HepG2 (cell line): ENCODE measurements around the gene PSMA7. TPM values are rescaled to one million over a fixed set of nuclear protein-coding genes. Genes with fewer than 3 reads are reported as not detected.

ENCODE experiments used
- ATAC-seq: fragments of 200-7000 bp; cut with Tn5 transposase; 3 replicates; pipeline ENCODE4 v1.9.1; 2020; ENCODE audit warnings: mild to moderate bottlenecking, moderate library complexity
- BruUV-seq: library from RNA; stranded (reverse); fragments of 400-500 nt; replicated peaks from 2 replicates; lab custom pipeline; 2021; lab: Mats Ljungman, UMichigan
- CTCF ChIA-PET: fragments of 300-600 bp; formaldehyde crosslinking; extraction: SDS; loops from one replicate; lab custom pipeline; 2021; ENCODE audit warnings: low total read pairs, inconsistent platforms, low intra/inter-chr PET ratio; lab: Yijun Ruan, JAX
- POLR2A ChIA-PET: fragments of 350-600 bp; sonication (Branson Sonifier 250); formaldehyde crosslinking; loops from one replicate; lab custom pipeline; 2020; ENCODE audit warnings: antibody characterized with exemption, inconsistent platforms; lab: Yijun Ruan, JAX
- DNase-seq: peaks from one replicate; pipeline ENCODE4 v3.0.0-alpha.2; 2015; ENCODE audit warnings: low spot score
- FAIRE-seq: peaks from 3 replicates; lab custom pipeline; 2011; peaks lifted over from hg19 to GRCh38; lab: Jason Lieb, UNC
- H2AFZ ChIP-seq: one replicate; pipeline ENCODE4 v1.6.1; 2011; ENCODE audit warnings: low read length, inconsistent platforms
- H3K27ac ChIP-seq: fragments of 300-600 bp; 3 replicates; pipeline ENCODE4 v1.8.0; 2011; ENCODE audit warnings: mixed run types, mild to moderate bottlenecking, mixed read lengths, low read length, inconsistent platforms; ENCODE audit not compliant: insufficient read depth; ENCODE audit errors: extremely low read length
- H3K27me3 ChIP-seq, 2 experiments: fragments of 200-600 bp in 1 of 2; 2 replicates in 1 of 2; 3 replicates in 1 of 2; pipeline versions ENCODE4 v1.6.0 to v1.8.0; 2011; ENCODE audit warnings: low read length in 2 of 2, mild to moderate bottlenecking in 2 of 2, moderate library complexity in 2 of 2, inconsistent platforms in 1 of 2; ENCODE audit not compliant: insufficient read depth in 2 of 2, control insufficient read depth in 1 of 2
- H3K36me3 ChIP-seq, 2 experiments: fragments of 200-600 bp in 1 of 2; replicated peaks in 1 of 2; 2 replicates in 1 of 2; 3 replicates in 1 of 2; pipeline versions ENCODE4 v1.5.1 to v1.8.0; 2011; ENCODE audit warnings: low read length in 2 of 2, inconsistent platforms in 1 of 2; ENCODE audit not compliant: insufficient read depth in 2 of 2, control insufficient read depth in 1 of 2
- H3K4me1 ChIP-seq: 2 replicates; pipeline ENCODE4 v1.5.1; 2012; ENCODE audit warnings: low read length, inconsistent platforms; ENCODE audit not compliant: insufficient read depth
- H3K4me2 ChIP-seq: 2 replicates; pipeline ENCODE4 v1.6.0; 2011; ENCODE audit warnings: low read depth, low read length, inconsistent platforms
- H3K4me3 ChIP-seq, 3 experiments: fragments of 200-600 bp in 1 of 3; sonication (generic), shearing (Covaris generic) in 1 of 3; replicated peaks in 1 of 3; 2 replicates each; pipeline ENCODE4 v1.5.1; 2011 to 2016; ENCODE audit warnings: low read length in 3 of 3, inconsistent platforms in 2 of 3, low read depth in 2 of 3, mild to moderate bottlenecking in 2 of 3, control low read depth in 1 of 3, mixed read lengths in 1 of 3; ENCODE audit not compliant: insufficient read depth in 1 of 3
- H3K79me2 ChIP-seq: one replicate; pipeline ENCODE4 v1.6.1; 2011; ENCODE audit warnings: low read length, inconsistent platforms; ENCODE audit not compliant: insufficient read depth
- H3K9ac ChIP-seq: 2 replicates; pipeline ENCODE4 v1.6.0; 2011; ENCODE audit warnings: mild to moderate bottlenecking, low read depth, low read length, inconsistent platforms; ENCODE audit not compliant: insufficient read depth
- H3K9me3 ChIP-seq: 2 replicates; pipeline ENCODE4 v1.5.1; 2012; ENCODE audit warnings: mild to moderate bottlenecking, low read length
- H4K20me1 ChIP-seq: 2 replicates; pipeline ENCODE4 v1.6.0; 2011; ENCODE audit warnings: inconsistent platforms, mild to moderate bottlenecking, low read length, moderate library complexity; ENCODE audit not compliant: insufficient read depth
- AGO2 ChIP-seq: fragments of 200-400 bp; formaldehyde crosslinking; optimal IDR thresholded peaks from 2 replicates; pipeline ENCODE3; 2017; ENCODE audit warnings: mild to moderate bottlenecking, low read depth, low read length, moderate library complexity
- DMAP1 ChIP-seq: IDR thresholded peaks from 2 replicates; pipeline ENCODE4 v1.6.1; 2016
- KMT2A ChIP-seq: sonication (generic); formaldehyde crosslinking; IDR thresholded peaks from 2 replicates; pipeline ENCODE4 v1.4.0; 2020; ENCODE audit warnings: missing genetic modification reagents
- MTF1 ChIP-seq: sonication (generic); formaldehyde crosslinking; IDR thresholded peaks from 2 replicates; pipeline ENCODE4 v1.5.0; 2020; ENCODE audit warnings: missing genetic modification reagents
- POLR2G ChIP-seq: fragments of 200-400 bp; formaldehyde crosslinking; IDR thresholded peaks from 2 replicates; pipeline ENCODE4 v1.6.1; 2018; ENCODE audit warnings: mild to moderate bottlenecking, low read depth, low read length, moderate library complexity
- TAF1 ChIP-seq: sonication (generic); formaldehyde crosslinking; IDR thresholded peaks from 2 replicates; pipeline ENCODE4 v1.4.0; 2020; ENCODE audit warnings: missing genetic modification reagents
- TOE1 ChIP-seq: sonication (generic); formaldehyde crosslinking; IDR thresholded peaks from 2 replicates; pipeline ENCODE4 v1.4.0; 2020; ENCODE audit warnings: mild to moderate bottlenecking, missing genetic modification reagents
- ZBTB2 ChIP-seq: sonication (generic); formaldehyde crosslinking; IDR thresholded peaks from 2 replicates; pipeline ENCODE4 v1.8.0; 2022; ENCODE audit warnings: low read depth, missing genetic modification reagents
- ZNF354B ChIP-seq: sonication (generic); formaldehyde crosslinking; IDR thresholded peaks from 2 replicates; pipeline ENCODE4 v1.8.0; 2022; ENCODE audit warnings: mild to moderate bottlenecking, missing genetic modification reagents
- ZNF382 ChIP-seq: sonication (generic); formaldehyde crosslinking; IDR thresholded peaks from 2 replicates; pipeline ENCODE4 v1.5.0; 2020; ENCODE audit warnings: missing genetic modification reagents, mild to moderate bottlenecking, borderline replicate concordance
- ZNF737 ChIP-seq: sonication (generic); formaldehyde crosslinking; IDR thresholded peaks from 2 replicates; pipeline ENCODE4 v1.5.0; 2020; ENCODE audit warnings: missing genetic modification reagents, mild to moderate bottlenecking, borderline replicate concordance
- WGBS: methylation state at CpG from one replicate; pipeline ENCODE4 v1.1.6; 2017; ENCODE audit warnings: low lambda C conversion rate; 5-methylcytosine and 5-hydroxymethylcytosine counted together
- in situ Hi-C: cut with HindIII; loops from 2 replicates; pipeline ENCODE4 v1.10.0; 2017; ENCODE audit warnings: low pct_unique_long_range_greater_than_20kb; ENCODE audit not compliant: extremely low pct_ligation_motif_present
- intact Hi-C: fragments of 100-400 bp; cut with micrococcal nuclease; formaldehyde crosslinking; loops from one replicate; pipeline ENCODE4 v1.10.0; 2022; ENCODE audit not compliant: unreplicated experiment
- polyA plus RNA-seq, 8 experiments: library from polyadenylated mRNA; depleted of rRNA in 3 of 8; stranded (reverse) in 7 of 8; unstranded in 1 of 8; fragments of >200 nt; fragmentation: Illumina TruSeq in 4 of 8; extraction: Trizol in 4 of 8; gene quantifications; 2 replicates each; pipeline versions ENCODE4 v1.2.1 to v1.2.3, GENCODE V29; 2011 to 2016; ENCODE audit warnings: low read depth in 4 of 8, missing spikeins in 1 of 8, mixed read lengths in 1 of 8; ENCODE audit not compliant: insufficient read depth in 1 of 8
- total RNA-seq, 5 experiments: library from RNA; depleted of rRNA; stranded (reverse); fragments of >200 nt; fragmentation: Illumina TruSeq; extraction: Trizol; gene quantifications; 2 replicates each; pipeline ENCODE4 v1.2.3, GENCODE V29; 2016; ENCODE audit warnings: low read depth in 1 of 5
- TF ChIP-seq, protein P1 (sequence below): sonication (generic); formaldehyde crosslinking; IDR thresholded peaks from 2 replicates; pipeline ENCODE4 v1.5.0; 2020; ENCODE audit warnings: missing genetic modification reagents, mild to moderate bottlenecking, borderline replicate concordance
- TF ChIP-seq, protein P2 (sequence below): fragments of 450-650 bp; IDR thresholded peaks from 2 replicates; pipeline ENCODE4 v1.6.1; 2017; ENCODE audit warnings: mild to moderate bottlenecking

The PSMA7 gene
- total and polyA plus RNA-seq, 2 of the 13 experiments (the other 11 are each of a cell fraction or from before 2014, with no cell fraction given): 531 to 631 TPM

- Histone ChIP-seq H3K4me2 (no peak overlapping the region), H3K27me3 (no peaks in the 10 kb centered on the region), H3K4me1 (no peaks in the 10 kb centered on the region), H3K4me3 (no peak overlapping the region), H3K27ac (no peak overlapping the region), H3K79me2 (no peaks in the 10 kb centered on the region), H3K9ac (no peak overlapping the region), H4K20me1 (no peaks in the 10 kb centered on the region), H3K36me3 (peaks cover 38 to 65% of the 10 kb centered on the region in 2 experiments), H3K9me3 (no peaks in the 10 kb centered on the region), H2AFZ (no peak overlapping the region)
- CTCF ChIA-PET: no interaction called here
- no TSS peak for BruUV-seq
- FAIRE-seq (no peak), ATAC-seq (no peak), DNase-seq (no peak)
- intact Hi-C loops: no loop called here
- POLR2A ChIA-PET: no interaction called here
- in situ Hi-C loops: no loop called here
- TF ChIP-seq POLR2G (0 out of 2 replicates have a peak, but pooled peaks have one; percentile 6), ZNF382 (CRISPR knock-in tag) (no peak)
- TF ChIP-seq, all 625 proteins: peak for 1
- WGBS: 97% methylated on average over 9 of the region's 9 CpGs
These were observed 27.3 kb upstream of the PSMA7 start for GRCh38 chr20:62170536-62170935.

DNA sequence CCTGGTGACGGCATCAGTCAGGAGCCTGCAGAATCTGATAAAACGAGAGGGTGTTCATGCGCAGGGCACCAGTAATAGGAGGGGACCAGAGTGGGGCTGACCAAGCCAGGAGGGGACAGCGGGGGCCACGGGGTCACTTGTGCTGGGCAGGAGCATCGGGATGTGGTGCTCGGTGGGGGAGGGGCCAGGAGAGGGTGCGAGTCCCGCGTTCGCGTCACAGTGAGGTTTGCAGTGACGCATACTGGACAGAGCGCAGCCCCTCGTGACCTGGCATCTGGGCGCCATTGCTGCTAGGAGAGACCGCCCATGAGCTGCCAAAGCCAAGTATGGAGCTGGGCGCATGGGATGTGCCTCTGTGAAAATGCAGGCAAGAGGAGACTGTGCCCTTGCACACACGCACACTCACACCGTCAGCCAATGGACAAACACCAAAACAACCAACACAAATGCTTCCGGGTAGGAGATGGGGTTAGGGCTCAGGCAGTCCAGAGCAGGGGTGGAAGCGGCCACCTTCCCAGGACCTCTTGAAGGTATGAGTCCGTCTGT, 25.8 kb upstream of the PSMA7 start:
- no peak for FAIRE-seq
- no peaks in the 10 kb centered on the region for H3K4me1 ChIP-seq
- no peaks in the 10 kb centered on the region for H3K27me3 ChIP-seq
- no peaks in the 10 kb centered on the region for H4K20me1 ChIP-seq
- H3K27ac ChIP-seq: no peak overlapping the region
- WGBS: 97% methylated on average over 23 of the region's 23 CpGs
- no peak overlapping the region for H3K9ac ChIP-seq
- ATAC-seq: no peak
- CTCF ChIA-PET: no interaction called here
- no peak overlapping the region for H3K4me3 ChIP-seq
- TF ChIP-seq ZNF354B (no peak), ZBTB2 (no peak), KMT2A (CRISPR knock-in tag) (no peak), DMAP1 (CRISPR knock-in tag) (no peak), ZNF737 (0 out of 2 replicates have a peak, but pooled peaks have one; percentile 35), TOE1 (CRISPR knock-in tag) (no peak), MTF1 (CRISPR knock-in tag) (no peak), TAF1 (CRISPR knock-in tag) (no peak), AGO2 (peak; percentile 68)
- TF ChIP-seq, protein P1, sequence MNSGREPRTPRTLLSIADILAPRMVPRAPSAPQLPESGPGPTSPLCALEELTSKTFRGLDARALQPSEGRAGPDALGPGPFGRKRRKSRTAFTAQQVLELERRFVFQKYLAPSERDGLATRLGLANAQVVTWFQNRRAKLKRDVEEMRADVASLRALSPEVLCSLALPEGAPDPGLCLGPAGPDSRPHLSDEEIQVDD: no peak
- TF ChIP-seq, protein P2, sequence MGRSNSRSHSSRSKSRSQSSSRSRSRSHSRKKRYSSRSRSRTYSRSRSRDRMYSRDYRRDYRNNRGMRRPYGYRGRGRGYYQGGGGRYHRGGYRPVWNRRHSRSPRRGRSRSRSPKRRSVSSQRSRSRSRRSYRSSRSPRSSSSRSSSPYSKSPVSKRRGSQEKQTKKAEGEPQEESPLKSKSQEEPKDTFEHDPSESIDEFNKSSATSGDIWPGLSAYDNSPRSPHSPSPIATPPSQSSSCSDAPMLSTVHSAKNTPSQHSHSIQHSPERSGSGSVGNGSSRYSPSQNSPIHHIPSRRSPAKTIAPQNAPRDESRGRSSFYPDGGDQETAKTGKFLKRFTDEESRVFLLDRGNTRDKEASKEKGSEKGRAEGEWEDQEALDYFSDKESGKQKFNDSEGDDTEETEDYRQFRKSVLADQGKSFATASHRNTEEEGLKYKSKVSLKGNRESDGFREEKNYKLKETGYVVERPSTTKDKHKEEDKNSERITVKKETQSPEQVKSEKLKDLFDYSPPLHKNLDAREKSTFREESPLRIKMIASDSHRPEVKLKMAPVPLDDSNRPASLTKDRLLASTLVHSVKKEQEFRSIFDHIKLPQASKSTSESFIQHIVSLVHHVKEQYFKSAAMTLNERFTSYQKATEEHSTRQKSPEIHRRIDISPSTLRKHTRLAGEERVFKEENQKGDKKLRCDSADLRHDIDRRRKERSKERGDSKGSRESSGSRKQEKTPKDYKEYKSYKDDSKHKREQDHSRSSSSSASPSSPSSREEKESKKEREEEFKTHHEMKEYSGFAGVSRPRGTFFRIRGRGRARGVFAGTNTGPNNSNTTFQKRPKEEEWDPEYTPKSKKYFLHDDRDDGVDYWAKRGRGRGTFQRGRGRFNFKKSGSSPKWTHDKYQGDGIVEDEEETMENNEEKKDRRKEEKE: no peak
- TF ChIP-seq, all 625 proteins: peak for 2
- in situ Hi-C loops: no loop called here
- Histone ChIP-seq H3K79me2 (no peaks in the 10 kb centered on the region), H3K9me3 (no peaks in the 10 kb centered on the region), H2AFZ (no peak overlapping the region), H3K4me2 (no peak overlapping the region), H3K36me3 (peaks cover 40 to 64% of the 10 kb centered on the region in 2 experiments; a peak in 4 of 5 replicates)
- BruUV-seq: no TSS peak
- POLR2A ChIA-PET: no interaction called here
- intact Hi-C loops: no loop called here
- no peak for DNase-seq
